ENCODE data around the gene PLA2G6.
"Not testable (repeated sequence)": the region's sequence is repeated elsewhere in the genome, so short reads cannot be mapped to it uniquely, and the experiment has no call there.

GRCh38 chr22:38117556-38117955 is 64.1 kb downstream of the PLA2G6 start:
- TF ChIP-seq CTCF (conservative IDR thresholded peaks at IDR 0.05; ENCODE audit: low read length); EZH2phosphoT487 (IDR thresholded peaks at IDR 0.05; ENCODE audit: borderline replicate concordance, low read depth, low read length): not testable (repeated sequence)

Measured in OCI-LY7 (cell line).